ENCODE measurements around the gene EPHB2. TPM values are rescaled to one million over a fixed set of nuclear protein-coding genes. Genes with fewer than 3 reads are reported as not detected.

The EPHB2 gene
- total and polyA plus RNA-seq, 2 donors (not counting 1 experiment from before 2014, with no cell fraction given) = 0.07 to 0.39 TPM

GRCh38 chr1:22736501-22737080 lies 26.0 kb downstream of the EPHB2 start:
- Mint-ChIP-seq H3K9me3 (ENCODE audit: insufficient read depth) (no peaks in the 10 kb centered on the region), H3K27me3 (peaks cover 11% of the 10 kb centered on the region), H3K4me1 (no peaks in the 10 kb centered on the region), H3K4me3 (no peak overlapping the region), H3K27ac (no peak overlapping the region)
- Histone ChIP-seq H3K79me2 (ENCODE audit: control insufficient read depth, insufficient read depth, low read length) (no peaks in the 10 kb centered on the region), H3K4me1 (ENCODE audit: control insufficient read depth in 2 of 2, insufficient read depth in 2 of 2, low read length in 2 of 2) (no peaks in the 10 kb centered on the region), H3K27me3 (replicated peaks in 1 of 4; ENCODE audit: control extremely low read depth in 1 of 4, control insufficient read depth in 3 of 4, insufficient read depth in 4 of 4, low read length in 3 of 4) (peaks cover 0 to 3% (median 0%) of the 10 kb centered on the region in 4 experiments), H2AFZ (ENCODE audit: insufficient read depth, low read depth, low read length, poor library complexity, severe bottlenecking) (no peak overlapping the region), H3K27ac (ENCODE audit: low read length in 2 of 2) (no peak overlapping the region), H3K9me3 (ENCODE audit: control extremely low read depth in 1 of 3, control insufficient read depth in 2 of 3, insufficient read depth in 1 of 3, low read length in 2 of 3) (no peaks in the 10 kb centered on the region), H3K36me3 (replicated peaks in 1 of 2; ENCODE audit: control extremely low read depth in 1 of 2, control insufficient read depth in 1 of 2, extremely low read depth in 1 of 2, insufficient read depth in 2 of 2, low read length in 1 of 2) (no peaks in the 10 kb centered on the region), H3K9ac (ENCODE audit: low read length) (no peak overlapping the region), H3K4me3 (ENCODE audit: control extremely low read depth in 1 of 5, extremely low read depth in 1 of 5, insufficient read depth in 1 of 5, low read depth in 2 of 5, low read length in 4 of 5) (no peak overlapping the region), H4K20me1 (ENCODE audit: control insufficient read depth, insufficient read depth, low read length, poor library complexity, severe bottlenecking) (no peaks in the 10 kb centered on the region), H3K4me2 (replicated peaks; ENCODE audit: low read depth, low read length, poor library complexity, severe bottlenecking) (no peak overlapping the region)
- POLR2A ChIA-PET = no interaction called here
- WGBS (ENCODE audit: insufficient coverage) = 91% methylated on average over 23 of the region's 23 CpGs
- no peak for TF ChIP-seq EZH2 (IDR thresholded peaks at IDR 0.05; ENCODE audit: borderline replicate concordance, insufficient read depth, low read depth, low read length, poor library complexity, severe bottlenecking)
- no peak for TF ChIP-seq CTCF (IDR thresholded peaks at IDR 0.05)
- ATAC-seq (ENCODE audit: low read depth) (no peak), DNase-seq (no peak)
- CTCF ChIA-PET = no interaction called here
- intact Hi-C loops (cut with micrococcal nuclease) = no loop called here

GRCh38 chr1:22737374-22738068 lies 26.9 kb downstream of the EPHB2 start:
- Mint-ChIP-seq H3K4me1 (no peaks in the 10 kb centered on the region), H3K4me3 (no peak overlapping the region), H3K9me3 (ENCODE audit: insufficient read depth) (no peaks in the 10 kb centered on the region), H3K27me3 (peaks cover 18% of the 10 kb centered on the region), H3K27ac (no peak overlapping the region)
- ChIA-PET POLR2A (no interaction called here), CTCF (no interaction called here)
- Histone ChIP-seq H3K9ac (ENCODE audit: low read length) (no peak overlapping the region), H3K4me2 (replicated peaks; ENCODE audit: low read depth, low read length, poor library complexity, severe bottlenecking) (no peak overlapping the region), H3K4me1 (ENCODE audit: control insufficient read depth in 2 of 2, insufficient read depth in 2 of 2, low read length in 2 of 2) (no peaks in the 10 kb centered on the region), H3K27me3 (replicated peaks in 1 of 4; ENCODE audit: control extremely low read depth in 1 of 4, control insufficient read depth in 3 of 4, insufficient read depth in 4 of 4, low read length in 3 of 4) (peaks cover 0 to 3% (median 0%) of the 10 kb centered on the region in 4 experiments), H4K20me1 (ENCODE audit: control insufficient read depth, insufficient read depth, low read length, poor library complexity, severe bottlenecking) (no peaks in the 10 kb centered on the region), H2AFZ (ENCODE audit: insufficient read depth, low read depth, low read length, poor library complexity, severe bottlenecking) (no peak overlapping the region), H3K79me2 (ENCODE audit: control insufficient read depth, insufficient read depth, low read length) (no peaks in the 10 kb centered on the region), H3K36me3 (replicated peaks in 1 of 2; ENCODE audit: control extremely low read depth in 1 of 2, control insufficient read depth in 1 of 2, extremely low read depth in 1 of 2, insufficient read depth in 2 of 2, low read length in 1 of 2) (no peaks in the 10 kb centered on the region), H3K4me3 (ENCODE audit: control extremely low read depth in 1 of 5, extremely low read depth in 1 of 5, insufficient read depth in 1 of 5, low read depth in 2 of 5, low read length in 4 of 5) (no peak overlapping the region), H3K27ac (ENCODE audit: low read length in 2 of 2) (no peak overlapping the region), H3K9me3 (ENCODE audit: control extremely low read depth in 1 of 3, control insufficient read depth in 2 of 3, insufficient read depth in 1 of 3, low read length in 2 of 3) (no peaks in the 10 kb centered on the region)
- no CpG with 5 or more reads among the region's 2 CpGs for WGBS (ENCODE audit: insufficient coverage)
- ATAC-seq (ENCODE audit: low read depth) = no peak
- TF ChIP-seq EZH2 (IDR thresholded peaks at IDR 0.05; ENCODE audit: borderline replicate concordance, insufficient read depth, low read depth, low read length, poor library complexity, severe bottlenecking) (no peak), CTCF (IDR thresholded peaks at IDR 0.05) (no peak)
- intact Hi-C loops (cut with micrococcal nuclease) = no loop called here
- DNase-seq = no peak

All from B cell (primary cell).